HEK293 (cell line): ENCODE data around the gene CNTN2.

Experiments
- CTCF ChIP-seq: fragments of 450-650 bp; formaldehyde crosslinking; IDR thresholded peaks from 2 replicates; pipeline ENCODE4 v1.5.1; 2016; ENCODE audit warnings: missing biosample characterization, missing genetic modification characterization
- MZF1 ChIP-seq: fragments of 450-650 bp; formaldehyde crosslinking; IDR thresholded peaks from 2 replicates; pipeline ENCODE4 v1.5.1; 2017; ENCODE audit warnings: missing biosample characterization, missing genetic modification characterization, borderline replicate concordance
- ZBTB1 ChIP-seq: fragments of 450-650 bp; formaldehyde crosslinking; IDR thresholded peaks from 2 replicates; pipeline ENCODE4 v1.5.1; 2016; ENCODE audit warnings: missing biosample characterization, missing genetic modification characterization
- ZNF239 ChIP-seq: fragments of 450-650 bp; formaldehyde crosslinking; IDR thresholded peaks from 2 replicates; pipeline ENCODE4 v1.5.1; 2016; ENCODE audit warnings: missing biosample characterization, missing genetic modification characterization
- ZNF692 ChIP-seq: fragments of 450-650 bp; formaldehyde crosslinking; IDR thresholded peaks from 2 replicates; pipeline ENCODE4 v1.5.1; 2016; ENCODE audit warnings: missing biosample characterization, missing genetic modification characterization

DNA sequence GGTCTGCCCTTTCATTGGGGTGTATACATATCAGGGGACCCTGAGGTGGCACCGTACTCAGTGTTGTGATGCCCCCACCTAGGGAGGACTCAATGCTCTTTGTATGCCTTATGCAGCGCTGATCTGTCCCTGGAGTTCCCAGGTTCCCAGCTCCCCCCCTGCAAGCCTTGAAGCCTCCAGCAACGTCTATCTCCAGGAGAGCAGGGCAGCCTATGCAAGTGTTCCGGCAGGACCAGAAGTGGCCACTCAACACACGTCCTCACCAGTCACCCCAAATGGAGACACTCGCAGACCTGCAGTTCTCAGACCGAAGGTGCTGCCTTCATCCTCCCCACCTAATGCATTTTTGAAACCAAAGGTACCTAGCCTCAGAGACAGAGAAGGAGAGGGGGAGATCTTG is 25.2 kb upstream of the CNTN2 start:
- TF ChIP-seq CTCF (no peak), ZNF692 (no peak), ZBTB1 (tag by site-specific recombination) (no peak), ZNF239 (tag by site-specific recombination) (no peak), MZF1 (tag by site-specific recombination) (no peak)
